ENCODE results near the gene MIA2.
"Not testable (repeated sequence)": the region's sequence is repeated elsewhere in the genome, so short reads cannot be mapped to it uniquely, and the experiment has no call there.

Gene MIA2

GRCh38 chr14:39229601-39230110 is 4.1 kb upstream of the MIA2 start:
- no peak for DNase-seq

- peak in 1 of 56 donors; percentile 9 for DNase-seq
Measured at GRCh38 chr14:39230416-39231035, 3.2 kb upstream of the MIA2 start.

- DNase-seq = peak in 1 of 56 donors; percentile 2
Measured at GRCh38 chr14:39231751-39232553, 1.8 kb upstream of the MIA2 start.

- peak in 1 of 56 donors; percentile 3 for DNase-seq
Measured at GRCh38 chr14:39232554-39233415, 930 bp upstream of the MIA2 start.

- DNase-seq = not testable (repeated sequence)
Measured at GRCh38 chr14:39234986-39235385, 1.3 kb downstream of the MIA2 start.

GRCh38 chr14:39235466-39235865 is 1.8 kb downstream of the MIA2 start:
- DNase-seq = not testable (repeated sequence)

- no peak for DNase-seq
Measured at GRCh38 chr14:39240769-39241168, 7.1 kb downstream of the MIA2 start.

- no peak for DNase-seq
Measured at GRCh38 chr14:39241637-39242036, 7.9 kb downstream of the MIA2 start.

- DNase-seq = no peak
Measured at GRCh38 chr14:39243831-39244230, 10.1 kb downstream of the MIA2 start.

- no peak for DNase-seq
Measured at GRCh38 chr14:39246618-39247017, 12.9 kb downstream of the MIA2 start.

GRCh38 chr14:39247256-39247655 is 13.5 kb downstream of the MIA2 start:
- no peak for DNase-seq

GRCh38 chr14:39251547-39251946 is 17.8 kb downstream of the MIA2 start:
- no peak for DNase-seq

GRCh38 chr14:39257388-39257787 is 23.7 kb downstream of the MIA2 start:
- DNase-seq = not testable (repeated sequence)

GRCh38 chr14:39258782-39259545 is 25.2 kb downstream of the MIA2 start:
- no peak for DNase-seq

- DNase-seq = not testable (repeated sequence)
Measured at GRCh38 chr14:39260161-39260560, 26.4 kb downstream of the MIA2 start.

- not testable (repeated sequence) for DNase-seq
Measured at GRCh38 chr14:39262214-39262613, 28.5 kb downstream of the MIA2 start.

- no peak for DNase-seq
Measured at GRCh38 chr14:39264057-39264456, 30.3 kb downstream of the MIA2 start.

- DNase-seq = no peak
Measured at GRCh38 chr14:39264558-39264957, 30.8 kb downstream of the MIA2 start.

- peak in 1 of 56 donors; percentile 1 for DNase-seq
Measured at GRCh38 chr14:39265033-39265432, 31.3 kb downstream of the MIA2 start.

- DNase-seq = peak in 6 of 56 donors; percentile 21 to 63 (median 36)
Measured at GRCh38 chr14:39265806-39266524, 32.2 kb downstream of the MIA2 start.
